Medulla oblongata (tissue), 1 donor: ENCODE data around the gene NPB.
A peak's percentile ranks its signal among the peaks of the same experiment; 100 is the strongest.

ENCODE experiments used
- DNase-seq: peaks from one replicate; pipeline ENCODE4 v3.0.0-alpha.2; 2015; ENCODE audit errors: extremely low spot score

The NPB gene

GRCh38 chr17:81925860-81926450 lies 23.9 kb downstream of the NPB start:
- DNase-seq = no peak

- peak; percentile 76 for DNase-seq
Measured at GRCh38 chr17:81926451-81927151, 24.6 kb downstream of the NPB start.

GRCh38 chr17:81927152-81927652 lies 25.2 kb downstream of the NPB start:
- no peak for DNase-seq

- peak; percentile 96 for DNase-seq
Measured at GRCh38 chr17:81927653-81928543, 25.9 kb downstream of the NPB start, which contains the start of gene MAFG. MAFG (minus strand) TSS chr17:81927735; CDS start chr17:81923185, 4,550 bp downstream.

GRCh38 chr17:81928544-81929252 lies 26.7 kb downstream of the NPB start:
- DNase-seq = no peak

GRCh38 chr17:81929253-81930141 lies 27.5 kb downstream of the NPB start:
- no peak for DNase-seq

GRCh38 chr17:81930142-81931125 lies 28.4 kb downstream of the NPB start:
- no peak for DNase-seq

GRCh38 chr17:81931189-81931556 lies 29.1 kb downstream of the NPB start:
- DNase-seq = no peak

GRCh38 chr17:81931557-81932332 lies 29.7 kb downstream of the NPB start:
- no peak for DNase-seq

GRCh38 chr17:81932333-81932983 lies 30.4 kb downstream of the NPB start:
- DNase-seq = no peak

- DNase-seq = no peak
Measured at GRCh38 chr17:81933178-81933699, 31.2 kb downstream of the NPB start.

GRCh38 chr17:81934098-81934757 lies 32.2 kb downstream of the NPB start:
- DNase-seq = no peak

GRCh38 chr17:81934850-81935708 lies 33.0 kb downstream of the NPB start:
- no peak for DNase-seq

- DNase-seq = no peak
Measured at GRCh38 chr17:81935709-81936084, 33.7 kb downstream of the NPB start.

GRCh38 chr17:81939218-81939617 lies 37.2 kb downstream of the NPB start:
- no peak for DNase-seq

GRCh38 chr17:81939881-81940385 lies 37.9 kb downstream of the NPB start:
- DNase-seq = peak; percentile 74
